Measurements from ENCODE around the gene GMPPA. TPM values are rescaled to one million over a fixed set of nuclear protein-coding genes. Genes with fewer than 3 reads are reported as not detected.
A peak's percentile ranks its signal among the peaks of the same experiment; 100 is the strongest.

The GMPPA gene
- polyA plus RNA-seq, 1 donor (not counting 4 experiments of a cell fraction or from before 2014, with no cell fraction given): 50.6 TPM

GRCh38 chr2:219496247-219496824 lies 2.4 kb upstream of the GMPPA start:
- Histone ChIP-seq H3K4me3 (ENCODE audit: control insufficient read depth in 2 of 3, extremely low read depth in 1 of 3, insufficient read depth in 2 of 3, low read depth in 1 of 3, low read length in 3 of 3) (no peak overlapping the region), H3K4me2 (ENCODE audit: control insufficient read depth, extremely low read depth, insufficient read depth, low read depth, low read length) (no peak overlapping the region)
- FAIRE-seq: no peak

GRCh38 chr2:219496825-219497494 lies 1.7 kb upstream of the GMPPA start:
- H3K4me3 ChIP-seq (ENCODE audit: control insufficient read depth in 2 of 3, extremely low read depth in 1 of 3, insufficient read depth in 2 of 3, low read depth in 1 of 3, low read length in 3 of 3): peak overlapping the region in 1 of 3 experiments; percentile 83
- peak overlapping the region; percentile 98 for H3K4me2 ChIP-seq (ENCODE audit: control insufficient read depth, extremely low read depth, insufficient read depth, low read depth, low read length)
- H2AFZ ChIP-seq (ENCODE audit: control insufficient read depth, low read length): no peak overlapping the region
- H3K27ac ChIP-seq (ENCODE audit: control insufficient read depth, insufficient read depth, low read length): no peak overlapping the region
- peaks cover 50% of the 10 kb centered on the region for H3K27me3 ChIP-seq (ENCODE audit: control insufficient read depth, extremely low read depth, insufficient read depth, low read length)
- H3K79me2 ChIP-seq (ENCODE audit: control insufficient read depth, insufficient read depth, low read length): peaks cover 7% of the 10 kb centered on the region
- FAIRE-seq (no peak), DNase-seq (ENCODE audit: low read depth, low spot score) (no peak)
- H3K9me1 ChIP-seq (ENCODE audit: control insufficient read depth, extremely low read depth, insufficient read depth, low read length): no peaks in the 10 kb centered on the region
- peaks cover 0 to 1% of the 10 kb centered on the region in 2 experiments for H3K36me3 ChIP-seq (ENCODE audit: control insufficient read depth in 2 of 2, extremely low read depth in 1 of 2, insufficient read depth in 2 of 2, low read length in 2 of 2)
- no peaks in the 10 kb centered on the region for H3K9me3 ChIP-seq (ENCODE audit: control insufficient read depth, low read depth, low read length)
- peak; percentile 92 for TF ChIP-seq EZH2 (IDR thresholded peaks at IDR 0.05; ENCODE audit: low read length)
- TF ChIP-seq CTCF (optimal IDR thresholded peaks at IDR 0.05 in 1 of 3, IDR thresholded peaks at IDR 0.05 in 1 of 3, conservative IDR thresholded peaks at IDR 0.05 in 1 of 3; ENCODE audit: extremely low read depth in 1 of 3, insufficient read depth in 2 of 3, low read length in 3 of 3): no peak
- H4K20me1 ChIP-seq (ENCODE audit: control insufficient read depth, extremely low read depth, insufficient read depth, low read length): peaks cover 3% of the 10 kb centered on the region
- H3K4me1 ChIP-seq (ENCODE audit: control insufficient read depth, extremely low read depth, insufficient read depth, low read length): peaks cover 15% of the 10 kb centered on the region
- dilution Hi-C loops (cut with MboI; ENCODE audit: extremely low pct_ligation_motif_present, low sequenced_read_pairs): no loop called here
- no peak overlapping the region for H3K9ac ChIP-seq (ENCODE audit: control insufficient read depth, extremely low read depth, insufficient read depth, low read length)

More at GRCh38 chr2:219496247-219496824, 2.4 kb upstream of the GMPPA start:
- Histone ChIP-seq H3K79me2 (ENCODE audit: control insufficient read depth, insufficient read depth, low read length) (peaks cover 7% of the 10 kb centered on the region), H3K9me1 (ENCODE audit: control insufficient read depth, extremely low read depth, insufficient read depth, low read length) (no peaks in the 10 kb centered on the region), H3K9ac (ENCODE audit: control insufficient read depth, extremely low read depth, insufficient read depth, low read length) (no peak overlapping the region), H2AFZ (ENCODE audit: control insufficient read depth, low read length) (no peak overlapping the region), H3K4me1 (ENCODE audit: control insufficient read depth, extremely low read depth, insufficient read depth, low read length) (peaks cover 15% of the 10 kb centered on the region), H3K27me3 (ENCODE audit: control insufficient read depth, extremely low read depth, insufficient read depth, low read length) (peaks cover 50% of the 10 kb centered on the region), H3K36me3 (ENCODE audit: control insufficient read depth in 2 of 2, extremely low read depth in 1 of 2, insufficient read depth in 2 of 2, low read length in 2 of 2) (peaks cover 0 to 1% of the 10 kb centered on the region in 2 experiments), H3K9me3 (ENCODE audit: control insufficient read depth, low read depth, low read length) (no peaks in the 10 kb centered on the region), H3K27ac (ENCODE audit: control insufficient read depth, insufficient read depth, low read length) (no peak overlapping the region), H4K20me1 (ENCODE audit: control insufficient read depth, extremely low read depth, insufficient read depth, low read length) (peaks cover 3% of the 10 kb centered on the region)
- TF ChIP-seq EZH2 (IDR thresholded peaks at IDR 0.05; ENCODE audit: low read length): no peak
- no peak for TF ChIP-seq CTCF (optimal IDR thresholded peaks at IDR 0.05 in 1 of 3, IDR thresholded peaks at IDR 0.05 in 1 of 3, conservative IDR thresholded peaks at IDR 0.05 in 1 of 3; ENCODE audit: extremely low read depth in 1 of 3, insufficient read depth in 2 of 3, low read length in 3 of 3)
- DNase-seq (ENCODE audit: low read depth, low spot score): no peak
- dilution Hi-C loops (cut with MboI; ENCODE audit: extremely low pct_ligation_motif_present, low sequenced_read_pairs): no loop called here
